HEK293 (cell line): ENCODE data around the gene BMP4.

Source experiments
- CTCF ChIP-seq: fragments of 450-650 bp; formaldehyde crosslinking; IDR thresholded peaks from 2 replicates; pipeline ENCODE4 v1.5.1; 2016; ENCODE audit warnings: missing biosample characterization, missing genetic modification characterization
- INSM2 ChIP-seq: fragments of 450-650 bp; formaldehyde crosslinking; IDR thresholded peaks from 2 replicates; pipeline ENCODE4 v1.5.1; 2016; ENCODE audit warnings: missing biosample characterization, missing genetic modification characterization
- PRDM10 ChIP-seq: fragments of 450-650 bp; formaldehyde crosslinking; IDR thresholded peaks from 2 replicates; pipeline ENCODE4 v1.5.1; 2016; ENCODE audit warnings: missing biosample characterization, missing genetic modification characterization
- SETDB1 ChIP-seq: IDR thresholded peaks from one replicate; pipeline ENCODE4 v1.6.1; 2017; ENCODE audit warnings: mild to moderate bottlenecking, low read length, moderate library complexity, mixed read lengths; ENCODE audit not compliant: insufficient read length
- TCF7L2 ChIP-seq: IDR thresholded peaks from 2 replicates; pipeline ENCODE4 v1.6.1; 2011; ENCODE audit warnings: low read depth, mild to moderate bottlenecking, inconsistent platforms, low read length, moderate library complexity, borderline replicate concordance
- ZBTB7A ChIP-seq: fragments of 450-650 bp; formaldehyde crosslinking; IDR thresholded peaks from 2 replicates; pipeline ENCODE4 v1.5.1; 2016; ENCODE audit warnings: low read depth, missing biosample characterization, missing genetic modification characterization
- ZEB2 ChIP-seq: fragments of 450-650 bp; formaldehyde crosslinking; IDR thresholded peaks from 2 replicates; pipeline ENCODE4 v1.5.1; 2016; ENCODE audit warnings: missing biosample characterization, missing genetic modification characterization
- ZNF174 ChIP-seq: fragments of 450-650 bp; formaldehyde crosslinking; IDR thresholded peaks from 2 replicates; pipeline ENCODE4 v1.5.0; 2017; ENCODE audit warnings: missing biosample characterization, mild to moderate bottlenecking, missing genetic modification characterization
- ZNF473 ChIP-seq: fragments of 450-650 bp; formaldehyde crosslinking; IDR thresholded peaks from 2 replicates; pipeline ENCODE4 v1.5.1; 2017; ENCODE audit warnings: missing biosample characterization, missing genetic modification characterization
- ZNF707 ChIP-seq: fragments of 450-650 bp; formaldehyde crosslinking; IDR thresholded peaks from 2 replicates; pipeline ENCODE4 v1.5.1; 2016; ENCODE audit warnings: missing biosample characterization, missing genetic modification characterization
- ZNF830 ChIP-seq: fragments of 450-650 bp; IDR thresholded peaks from 2 replicates; pipeline ENCODE4 v1.5.0; 2018; ENCODE audit warnings: missing biosample characterization, missing genetic modification characterization, low read depth, mild to moderate bottlenecking, moderate library complexity
- ZSCAN5A ChIP-seq: fragments of 450-650 bp; formaldehyde crosslinking; IDR thresholded peaks from 2 replicates; pipeline ENCODE4 v1.5.1; 2016; ENCODE audit warnings: missing biosample characterization, missing genetic modification characterization

GRCh38 chr14:53915364-53916014, 41.1 kb downstream of the BMP4 start:
- TF ChIP-seq ZNF473 (tag by site-specific recombination) (no peak), CTCF (no peak), ZNF707 (no peak), TCF7L2 (no peak), ZEB2 (tag by site-specific recombination) (no peak), ZSCAN5A (no peak), ZNF830 (tag by site-specific recombination) (no peak), SETDB1 (no peak), INSM2 (no peak), PRDM10 (tag by site-specific recombination) (no peak), ZBTB7A (no peak), ZNF174 (tag by site-specific recombination) (no peak)
